ENCODE results near the gene CAMTA1. TPM values are rescaled to one million over a fixed set of nuclear protein-coding genes. Genes with fewer than 3 reads are reported as not detected.

Gene CAMTA1
- polyA plus RNA-seq, 1 experiment = 23.1 TPM

DNA sequence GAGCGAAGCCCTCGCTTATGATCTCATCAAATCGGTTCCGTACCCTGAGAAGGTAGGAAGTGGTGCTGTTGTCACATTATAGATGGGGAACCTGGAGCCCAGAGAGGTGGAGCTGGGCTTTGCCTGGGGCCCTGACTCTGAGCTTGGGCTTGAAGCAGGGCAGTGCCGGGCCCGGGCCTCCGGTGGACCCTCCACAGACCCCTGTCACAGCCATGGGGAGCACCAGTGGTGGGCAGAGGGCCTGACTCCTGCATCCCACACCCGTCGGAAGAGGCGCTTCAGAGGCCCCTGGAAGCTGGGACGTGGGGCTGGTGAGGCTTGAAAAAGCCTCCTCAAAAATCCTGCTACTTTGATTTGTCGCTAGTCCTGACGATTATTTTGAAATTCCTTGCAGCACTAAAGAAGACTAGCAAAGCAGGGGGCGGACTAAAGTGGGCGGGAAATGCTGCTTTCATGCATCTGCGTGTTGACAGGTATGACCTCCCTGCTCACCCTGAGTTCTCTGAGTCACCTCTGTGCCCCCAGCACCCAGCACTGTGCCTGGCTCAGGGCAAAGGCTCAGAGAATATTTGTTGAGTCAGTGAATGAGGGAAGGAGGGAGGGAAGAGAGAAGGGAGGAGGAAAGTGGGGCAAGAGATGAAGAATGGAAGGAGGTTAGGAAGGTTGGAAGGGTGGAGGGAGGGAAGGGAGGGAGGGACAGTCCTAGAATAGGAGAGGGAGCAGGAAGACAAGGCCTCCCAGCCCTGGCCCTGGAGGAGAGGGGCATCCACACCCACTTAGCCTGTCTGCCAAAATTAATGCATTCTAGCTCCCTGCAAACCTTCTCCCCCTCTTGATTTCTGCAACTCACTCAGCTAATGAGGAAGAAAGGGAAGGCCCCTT lies 723.0 kb downstream of the CAMTA1 start:
- H3K36me3 ChIP-seq (ENCODE audit: control insufficient read depth, insufficient read depth, low read length) = no peaks in the 10 kb centered on the region
- POLR2A ChIA-PET = no interaction called here
- no peaks in the 10 kb centered on the region for H3K27me3 ChIP-seq (ENCODE audit: control insufficient read depth, insufficient read depth, low read length)
- CTCF ChIA-PET = interaction anchor here (0.8 kb wide), 1 partner anchor 19 kb away, joined by 3 read pairs; no protein-coding TSS in a partner anchor
- no peak for TF ChIP-seq CTCF (IDR thresholded peaks at IDR 0.05; ENCODE audit: insufficient read depth, low read depth, low read length)
- no peak for DNase-seq (ENCODE audit: low read depth)
- H3K4me3 ChIP-seq (ENCODE audit: low read depth, low read length) = no peak overlapping the region

DNA sequence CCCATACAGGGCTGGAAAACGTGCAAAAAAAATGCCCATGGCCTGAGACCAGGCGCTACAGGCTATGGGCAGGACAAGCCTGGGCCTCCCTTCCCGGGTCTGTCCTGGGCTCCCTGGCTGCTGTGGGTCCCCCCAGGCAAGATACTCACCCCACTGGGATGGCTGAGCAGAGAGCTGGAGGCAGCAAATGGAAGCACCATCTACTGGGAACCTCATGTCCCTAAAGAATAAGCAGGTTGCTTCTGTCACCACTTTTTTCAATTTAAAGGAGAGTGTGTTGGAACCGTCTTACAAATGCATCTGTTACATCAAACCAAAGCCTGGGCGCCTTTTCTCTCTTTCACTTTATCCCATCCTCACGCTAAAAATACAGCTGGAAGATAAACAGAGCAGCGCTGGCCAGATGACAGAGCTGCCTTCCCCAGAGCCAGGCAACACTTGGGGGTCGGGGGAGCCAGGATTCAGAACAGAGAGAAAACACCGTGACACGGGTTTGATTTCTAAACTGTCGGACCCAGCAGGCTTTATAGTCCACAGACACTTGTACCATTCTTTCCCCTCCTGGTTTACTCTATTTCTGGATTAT lies 723.8 kb downstream of the CAMTA1 start:
- H3K36me3 ChIP-seq (ENCODE audit: control insufficient read depth, insufficient read depth, low read length) = no peaks in the 10 kb centered on the region
- no peak for TF ChIP-seq CTCF (IDR thresholded peaks at IDR 0.05; ENCODE audit: insufficient read depth, low read depth, low read length)
- no peak overlapping the region for H3K4me3 ChIP-seq (ENCODE audit: low read depth, low read length)
- no peaks in the 10 kb centered on the region for H3K27me3 ChIP-seq (ENCODE audit: control insufficient read depth, insufficient read depth, low read length)
- CTCF ChIA-PET = interaction anchor here (0.8 kb wide), 1 partner anchor 20 kb away, joined by 3 read pairs; no protein-coding TSS in a partner anchor
- POLR2A ChIA-PET = no interaction called here
- DNase-seq (ENCODE audit: low read depth) = no peak

DNA sequence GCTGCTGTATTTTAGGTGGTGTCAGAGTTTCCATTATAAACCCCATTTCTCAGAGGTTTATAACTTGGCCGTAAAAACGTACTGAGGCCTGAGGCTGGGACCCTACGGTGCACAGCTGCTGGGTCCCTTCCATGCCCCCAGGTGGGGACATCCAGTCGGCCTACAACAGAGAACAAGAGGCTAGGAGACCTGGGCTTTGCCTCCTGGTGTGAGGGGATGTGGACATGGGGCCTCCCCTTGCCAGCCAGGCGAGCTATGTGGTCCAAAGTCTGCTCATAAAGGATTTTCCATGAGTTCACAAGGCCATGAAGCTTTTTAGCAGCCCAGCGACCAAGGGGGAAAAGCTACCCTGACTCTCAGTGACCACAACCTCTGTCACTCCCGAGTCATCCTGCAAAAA lies 724.3 kb downstream of the CAMTA1 start:
- TF ChIP-seq CTCF (IDR thresholded peaks at IDR 0.05; ENCODE audit: insufficient read depth, low read depth, low read length) = no peak
- H3K27me3 ChIP-seq (ENCODE audit: control insufficient read depth, insufficient read depth, low read length) = no peaks in the 10 kb centered on the region
- no peak for DNase-seq (ENCODE audit: low read depth)
- ChIA-PET CTCF (no interaction called here), POLR2A (no interaction called here)
- no peaks in the 10 kb centered on the region for H3K36me3 ChIP-seq (ENCODE audit: control insufficient read depth, insufficient read depth, low read length)
- H3K4me3 ChIP-seq (ENCODE audit: low read depth, low read length) = no peak overlapping the region

GRCh38 chr1:7510389-7510931 lies 725.2 kb downstream of the CAMTA1 start:
- Histone ChIP-seq H3K27me3 (ENCODE audit: control insufficient read depth, insufficient read depth, low read length) (no peaks in the 10 kb centered on the region), H3K36me3 (ENCODE audit: control insufficient read depth, insufficient read depth, low read length) (no peaks in the 10 kb centered on the region), H3K4me3 (ENCODE audit: low read depth, low read length) (no peak overlapping the region)
- ChIA-PET CTCF (no interaction called here), POLR2A (no interaction called here)
- no peak for DNase-seq (ENCODE audit: low read depth)
- TF ChIP-seq CTCF (IDR thresholded peaks at IDR 0.05; ENCODE audit: insufficient read depth, low read depth, low read length) = no peak

- CTCF ChIA-PET = interaction anchor here (1.0 kb wide), 1 partner anchor 9 kb away, joined by 3 read pairs; no protein-coding TSS in a partner anchor
- no peaks in the 10 kb centered on the region for H3K36me3 ChIP-seq (ENCODE audit: control insufficient read depth, insufficient read depth, low read length)
- H3K4me3 ChIP-seq (ENCODE audit: low read depth, low read length) = no peak overlapping the region
- no peak for DNase-seq (ENCODE audit: low read depth)
- no peak for TF ChIP-seq CTCF (IDR thresholded peaks at IDR 0.05; ENCODE audit: insufficient read depth, low read depth, low read length)
- POLR2A ChIA-PET = no interaction called here
- no peaks in the 10 kb centered on the region for H3K27me3 ChIP-seq (ENCODE audit: control insufficient read depth, insufficient read depth, low read length)
These were observed 726.1 kb downstream of the CAMTA1 start for GRCh38 chr1:7511381-7511780.
